ENCODE data around the gene TGFB3.

The TGFB3 gene

GRCh38 chr14:75987201-75987970, 5.6 kb upstream of the TGFB3 start:
- DNase-seq (ENCODE audit: low read depth): no peak

GRCh38 chr14:75986439-75986765, 4.6 kb upstream of the TGFB3 start:
- DNase-seq (ENCODE audit: low read depth): no peak

GRCh38 chr14:75985618-75986438, 4.0 kb upstream of the TGFB3 start, which contains the start of gene IFT43:
Gene IFT43, plus strand, starts transcription at chr14:75985763. Its CDS starts 24 bp downstream, at chr14:75985787.
- DNase-seq (ENCODE audit: low read depth): peak; percentile 81

GRCh38 chr14:75984674-75985073, 2.9 kb upstream of the TGFB3 start:
- no peak for DNase-seq (ENCODE audit: low read depth)

- no peak for DNase-seq (ENCODE audit: low read depth)
Observed at GRCh38 chr14:75983019-75983358, 1.2 kb upstream of the TGFB3 start.

- DNase-seq (ENCODE audit: low read depth): peak; percentile 80
Observed at GRCh38 chr14:75982266-75983018, 647 bp upstream of the TGFB3 start.

GRCh38 chr14:75980856-75981255, 939 bp downstream of the TGFB3 start:
- no peak for DNase-seq (ENCODE audit: low read depth)

GRCh38 chr14:75979648-75980565, 1.9 kb downstream of the TGFB3 start:
- no peak for DNase-seq (ENCODE audit: low read depth)

GRCh38 chr14:75979071-75979571, 2.7 kb downstream of the TGFB3 start:
- peak; percentile 62 for DNase-seq (ENCODE audit: low read depth)

- no peak for DNase-seq (ENCODE audit: low read depth)
Observed at GRCh38 chr14:75978249-75978731, 3.5 kb downstream of the TGFB3 start.

- DNase-seq (ENCODE audit: low read depth): peak; percentile 30
Observed at GRCh38 chr14:75977582-75977943, 4.2 kb downstream of the TGFB3 start.

- DNase-seq (ENCODE audit: low read depth): no peak
Observed at GRCh38 chr14:75976826-75977581, 4.8 kb downstream of the TGFB3 start.

- DNase-seq (ENCODE audit: low read depth): no peak
Observed at GRCh38 chr14:75972801-75973421, 8.9 kb downstream of the TGFB3 start.

GRCh38 chr14:75971509-75971908, 10.3 kb downstream of the TGFB3 start:
- no peak for DNase-seq (ENCODE audit: low read depth)

GRCh38 chr14:75970989-75971388, 10.8 kb downstream of the TGFB3 start:
- no peak for DNase-seq (ENCODE audit: low read depth)

- peak; percentile 21 for DNase-seq (ENCODE audit: low read depth)
Observed at GRCh38 chr14:75969891-75970290, 11.9 kb downstream of the TGFB3 start.

- no peak for DNase-seq (ENCODE audit: low read depth)
Observed at GRCh38 chr14:75969126-75969525, 12.7 kb downstream of the TGFB3 start.

- DNase-seq (ENCODE audit: low read depth): peak; percentile 21
Observed at GRCh38 chr14:75968456-75968855, 13.3 kb downstream of the TGFB3 start.

GRCh38 chr14:75967866-75968265, 13.9 kb downstream of the TGFB3 start:
- no peak for DNase-seq (ENCODE audit: low read depth)

GRCh38 chr14:75961662-75962061, 20.1 kb downstream of the TGFB3 start:
- DNase-seq (ENCODE audit: low read depth): no peak
